PC-3 (cell line): ENCODE measurements around the gene ARFGAP1.

Experiments
- CTCF ChIP-seq: fragments of 300-600 bp; sonication (generic); conservative IDR thresholded peaks from 2 replicates; pipeline ENCODE4 v1.5.1; 2017; ENCODE audit warnings: antibody characterized with exemption, low read depth, mild to moderate bottlenecking, low read length
- EZH2 ChIP-seq: fragments of 300-600 bp; sonication (generic); IDR thresholded peaks from one replicate; pipeline ENCODE4 v1.6.1; 2017; ENCODE audit warnings: antibody characterized with exemption, mild to moderate bottlenecking, low read length; ENCODE audit not compliant: unreplicated experiment

- TF ChIP-seq CTCF (no peak), EZH2 (no peak)
Measured at GRCh38 chr20:63254606-63255384, 17.8 kb upstream of the ARFGAP1 start.
